IMR-90 (cell line): Measurements from ENCODE around the gene LRP1B.

Source experiments
- BHLHE40 ChIP-seq: fragments of 150-350 bp; IDR thresholded peaks from 2 replicates; pipeline ENCODE4 v1.6.1; 2016; ENCODE audit warnings: mild to moderate bottlenecking, low read depth, low read length
- CHD1 ChIP-seq: IDR thresholded peaks from 2 replicates; pipeline ENCODE4 v1.6.1; 2012; ENCODE audit warnings: low read depth, low read length, improper control_type of control experiment
- MAFK ChIP-seq: IDR thresholded peaks from 2 replicates; pipeline ENCODE4 v1.6.1; 2012; ENCODE audit warnings: low read depth, low read length, improper control_type of control experiment
- MXI1 ChIP-seq: IDR thresholded peaks from 2 replicates; pipeline ENCODE4 v1.6.1; 2012; ENCODE audit warnings: low read depth, mild to moderate bottlenecking, low read length, moderate library complexity, borderline replicate concordance
- POLR2A ChIP-seq: IDR thresholded peaks from 2 replicates; pipeline ENCODE4 v1.6.1; 2012; ENCODE audit warnings: mild to moderate bottlenecking, low read depth, low read length
- RAD21 ChIP-seq: IDR thresholded peaks from 2 replicates; pipeline ENCODE4 v1.6.1; 2012; ENCODE audit warnings: low read length, improper control_type of control experiment
- RFX5 ChIP-seq: IDR thresholded peaks from 2 replicates; pipeline ENCODE4 v1.8.0; 2012; ENCODE audit warnings: low read depth, mild to moderate bottlenecking, low read length, moderate library complexity
- USF2 ChIP-seq: fragments of 150-350 bp; IDR thresholded peaks from 2 replicates; pipeline ENCODE4 v1.6.1; 2017; ENCODE audit warnings: mild to moderate bottlenecking, antibody characterized with exemption, low read length, low read depth
- TF ChIP-seq, protein P1 (sequence below): conservative IDR thresholded peaks from 2 replicates; pipeline ENCODE4 v1.5.1; 2012; ENCODE audit warnings: mild to moderate bottlenecking, low read depth, low read length, improper control_type of control experiment

GRCh38 chr2:141522702-141523101 lies 608.1 kb downstream of the LRP1B start:
- TF ChIP-seq, protein P1, sequence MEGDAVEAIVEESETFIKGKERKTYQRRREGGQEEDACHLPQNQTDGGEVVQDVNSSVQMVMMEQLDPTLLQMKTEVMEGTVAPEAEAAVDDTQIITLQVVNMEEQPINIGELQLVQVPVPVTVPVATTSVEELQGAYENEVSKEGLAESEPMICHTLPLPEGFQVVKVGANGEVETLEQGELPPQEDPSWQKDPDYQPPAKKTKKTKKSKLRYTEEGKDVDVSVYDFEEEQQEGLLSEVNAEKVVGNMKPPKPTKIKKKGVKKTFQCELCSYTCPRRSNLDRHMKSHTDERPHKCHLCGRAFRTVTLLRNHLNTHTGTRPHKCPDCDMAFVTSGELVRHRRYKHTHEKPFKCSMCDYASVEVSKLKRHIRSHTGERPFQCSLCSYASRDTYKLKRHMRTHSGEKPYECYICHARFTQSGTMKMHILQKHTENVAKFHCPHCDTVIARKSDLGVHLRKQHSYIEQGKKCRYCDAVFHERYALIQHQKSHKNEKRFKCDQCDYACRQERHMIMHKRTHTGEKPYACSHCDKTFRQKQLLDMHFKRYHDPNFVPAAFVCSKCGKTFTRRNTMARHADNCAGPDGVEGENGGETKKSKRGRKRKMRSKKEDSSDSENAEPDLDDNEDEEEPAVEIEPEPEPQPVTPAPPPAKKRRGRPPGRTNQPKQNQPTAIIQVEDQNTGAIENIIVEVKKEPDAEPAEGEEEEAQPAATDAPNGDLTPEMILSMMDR: no peak
- TF ChIP-seq RAD21 (no peak), USF2 (no peak), MXI1 (no peak), MAFK (no peak), POLR2A (no peak), RFX5 (no peak), BHLHE40 (no peak), CHD1 (no peak)
